CD14-positive monocyte (primary cell): ENCODE results near the gene RBP5. TPM values are rescaled to one million over a fixed set of nuclear protein-coding genes. Genes with fewer than 3 reads are reported as not detected.

Experiments used
- DNase-seq, 3 donors: peaks; one replicate each; pipeline ENCODE4 v3.0.0-alpha.2; 2011 to 2022
- H2AFZ ChIP-seq: 2 replicates; pipeline ENCODE4 v1.6.0; 2012; ENCODE audit warnings: mild to moderate bottlenecking, low read depth, low read length, inconsistent platforms; ENCODE audit not compliant: insufficient read depth, poor library complexity, severe bottlenecking
- H3K27ac ChIP-seq, 2 donors: 1 replicate in 1 of 2; 2 replicates in 1 of 2; pipeline ENCODE4 v1.5.1; 2012 to 2013; ENCODE audit warnings: low read length in 2 of 2, control low read depth in 1 of 2, inconsistent platforms in 1 of 2, low read depth in 1 of 2, mild to moderate bottlenecking in 1 of 2
- H3K27me3 ChIP-seq, 2 donors: one replicate each; pipeline versions ENCODE4 v1.6.0 to v1.6.1; 2011 to 2013; ENCODE audit warnings: low read length in 2 of 2; ENCODE audit not compliant: control insufficient read depth in 2 of 2, insufficient read depth in 2 of 2
- H3K36me3 ChIP-seq, 2 donors: replicated peaks in 1 of 2; 1 replicate in 1 of 2; 2 replicates in 1 of 2; pipeline versions ENCODE4 v1.5.1 to v1.6.1; 2012 to 2013; ENCODE audit warnings: low read length in 2 of 2, control low read depth in 1 of 2, inconsistent platforms in 1 of 2, mild to moderate bottlenecking in 1 of 2; ENCODE audit not compliant: insufficient read depth in 2 of 2, control insufficient read depth in 1 of 2
- H3K4me1 ChIP-seq, 2 donors: 1 replicate in 1 of 2; 2 replicates in 1 of 2; pipeline versions ENCODE4 v1.5.1 to v1.6.1; 2012 to 2013; ENCODE audit warnings: low read length in 2 of 2, control low read depth in 1 of 2, inconsistent platforms in 1 of 2, mild to moderate bottlenecking in 1 of 2, moderate library complexity in 1 of 2; ENCODE audit not compliant: insufficient read depth in 2 of 2, control insufficient read depth in 1 of 2
- H3K4me2 ChIP-seq: replicated peaks from 2 replicates; pipeline ENCODE3; 2012; ENCODE audit warnings: low read length, moderate library complexity, mild to moderate bottlenecking; ENCODE audit not compliant: poor library complexity, severe bottlenecking; ENCODE audit errors: extremely low read depth
- H3K4me3 ChIP-seq, 3 experiments: fragments of 200-600 bp in 1 of 3; sonication (generic) in 1 of 3; replicated peaks in 1 of 3; 1 replicate in 2 of 3; 2 replicates in 1 of 3; pipeline ENCODE4 v1.5.1; 2011 to 2013; ENCODE audit warnings: low read length in 3 of 3, mild to moderate bottlenecking in 3 of 3, control low read depth in 2 of 3, low read depth in 2 of 3, inconsistent platforms in 1 of 3, moderate library complexity in 1 of 3
- H3K79me2 ChIP-seq: 2 replicates; pipeline ENCODE4 v1.6.0; 2012; ENCODE audit warnings: mild to moderate bottlenecking, control low read depth, inconsistent platforms, low read length, moderate library complexity; ENCODE audit not compliant: insufficient read depth
- H3K9ac ChIP-seq: 2 replicates; pipeline ENCODE4 v1.6.0; 2017; ENCODE audit warnings: low read length, mild to moderate bottlenecking; ENCODE audit not compliant: insufficient read depth, poor library complexity, severe bottlenecking
- H3K9me3 ChIP-seq, 2 donors: replicated peaks in 1 of 2; 1 replicate in 1 of 2; 2 replicates in 1 of 2; pipeline versions ENCODE4 v1.5.1 to v1.6.1; 2012 to 2013; ENCODE audit warnings: low read length in 2 of 2, control low read depth in 1 of 2; ENCODE audit not compliant: control insufficient read depth in 1 of 2, insufficient read depth in 1 of 2
- H4K20me1 ChIP-seq: 2 replicates; pipeline ENCODE4 v1.6.0; 2012; ENCODE audit warnings: mild to moderate bottlenecking, low read length, control low read depth, moderate library complexity; ENCODE audit not compliant: insufficient read depth
- H3K27ac Mint-ChIP-seq, 7 donors: one replicate each; pipeline ENCODE4 v1.8.0; 2020; ENCODE audit warnings: mild to moderate bottlenecking in 7 of 7, mixed read lengths in 7 of 7, moderate library complexity in 6 of 7, inconsistent platforms in 2 of 7
- H3K27me3 Mint-ChIP-seq, 3 donors: one replicate each; pipeline ENCODE4 v1.8.0; 2021 to 2022; ENCODE audit warnings: low read depth in 3 of 3, mild to moderate bottlenecking in 3 of 3, mixed read lengths in 3 of 3, moderate library complexity in 3 of 3, inconsistent platforms in 1 of 3
- H3K36me3 Mint-ChIP-seq, 2 donors: one replicate each; pipeline ENCODE4 v1.8.0; 2020; ENCODE audit warnings: mixed read lengths in 2 of 2, inconsistent platforms in 1 of 2, mild to moderate bottlenecking in 1 of 2
- H3K4me1 Mint-ChIP-seq: one replicate; pipeline ENCODE4 v1.8.0; 2020; ENCODE audit warnings: mild to moderate bottlenecking, mixed read lengths
- H3K4me3 Mint-ChIP-seq, 2 donors: one replicate each; pipeline ENCODE4 v1.8.0; 2020; ENCODE audit warnings: mild to moderate bottlenecking in 2 of 2, mixed read lengths in 2 of 2, moderate library complexity in 1 of 2
- H3K9me3 Mint-ChIP-seq, 7 donors: one replicate each; pipeline ENCODE4 v1.8.0; 2020 to 2022; ENCODE audit warnings: mixed read lengths in 7 of 7, mild to moderate bottlenecking in 6 of 7, moderate library complexity in 6 of 7, inconsistent platforms in 2 of 7
- CTCF ChIP-seq: fragments of 200-600 bp; IDR thresholded peaks from one replicate; pipeline ENCODE4 v1.8.0; 2022; ENCODE audit warnings: antibody characterized with exemption, mild to moderate bottlenecking
- WGBS: methylation state at CpG from one replicate; pipeline ENCODE4 v1.1.5; 2013; ENCODE audit warnings: missing lambda C conversion rate; ENCODE audit not compliant: insufficient coverage; 5-methylcytosine and 5-hydroxymethylcytosine counted together
- intact Hi-C, 2 donors: fragments of 100-400 bp; cut with micrococcal nuclease; formaldehyde crosslinking; loops; one replicate each; pipeline versions ENCODE4 v1.15.0 to v1.15.1; 2023
- polyA plus RNA-seq, 3 donors: library from polyadenylated mRNA; depleted of rRNA in 1 of 3; unstranded in 2 of 3; stranded (reverse) in 1 of 3; fragments of 300-500 nt in 2 of 3; fragments of >200 nt in 1 of 3; fragmentation: Illumina TruSeq in 2 of 3; gene quantifications; 1 replicate in 2 of 3; 2 replicates in 1 of 3; pipeline ENCODE4 v1.2.3, GENCODE V29; 2012 to 2021

RBP5 gene
- polyA plus RNA-seq, 3 donors, result not detected

GRCh38 chr12:7176595-7176994 lies 47.9 kb upstream of the RBP5 start:
- WGBS, result no CpG with 5 or more reads among the region's 2 CpGs
- Histone ChIP-seq H3K27ac (no peak overlapping the region), H3K4me3 (no peak overlapping the region), H3K27me3 (peaks cover 0 to 9% of the 10 kb centered on the region in 2 donors), H2AFZ (no peak overlapping the region), H3K36me3 (no peaks in the 10 kb centered on the region), H3K4me2 (no peak overlapping the region), H3K79me2 (no peaks in the 10 kb centered on the region), H3K9me3 (peaks cover 5% of the 10 kb centered on the region in 2 donors), H3K9ac (no peak overlapping the region), H4K20me1 (no peaks in the 10 kb centered on the region), H3K4me1 (no peaks in the 10 kb centered on the region)
- no peak overlapping the region for H3K27ac Mint-ChIP-seq
- H3K9me3 Mint-ChIP-seq, result peaks cover 7 to 23% (median 19%) of the 10 kb centered on the region in 7 donors
- no peaks in the 10 kb centered on the region for H3K36me3 Mint-ChIP-seq
- peaks cover 3 to 12% (median 6%) of the 10 kb centered on the region in 3 donors for H3K27me3 Mint-ChIP-seq
- TF ChIP-seq CTCF, result no peak
- no peak for DNase-seq
- H3K4me3 Mint-ChIP-seq, result no peak overlapping the region
- no peaks in the 10 kb centered on the region for H3K4me1 Mint-ChIP-seq
- intact Hi-C loops, result no loop called here

GRCh38 chr12:7175493-7175892 lies 46.8 kb upstream of the RBP5 start:
- intact Hi-C loops, result no loop called here
- no peak overlapping the region for H3K4me3 ChIP-seq
- H3K27ac ChIP-seq, result no peak overlapping the region
- H3K79me2 ChIP-seq, result no peaks in the 10 kb centered on the region
- H3K4me1 Mint-ChIP-seq, result no peaks in the 10 kb centered on the region
- H3K27me3 Mint-ChIP-seq, result peaks cover 3 to 12% (median 6%) of the 10 kb centered on the region in 3 donors
- H3K4me2 ChIP-seq, result no peak overlapping the region
- H3K4me3 Mint-ChIP-seq, result no peak overlapping the region
- peaks cover 11 to 12% of the 10 kb centered on the region in 2 donors for H3K9me3 ChIP-seq
- H2AFZ ChIP-seq, result no peak overlapping the region
- peaks cover 9 to 33% (median 18%) of the 10 kb centered on the region in 7 donors for H3K9me3 Mint-ChIP-seq
- DNase-seq, result no peak
- H3K36me3 ChIP-seq, result no peaks in the 10 kb centered on the region
- H3K27ac Mint-ChIP-seq, result no peak overlapping the region
- H3K27me3 ChIP-seq, result peaks cover 0 to 9% of the 10 kb centered on the region in 2 donors
- H3K9ac ChIP-seq, result no peak overlapping the region
- H3K4me1 ChIP-seq, result no peaks in the 10 kb centered on the region
- no peaks in the 10 kb centered on the region for H3K36me3 Mint-ChIP-seq
- TF ChIP-seq CTCF, result no peak
- no peaks in the 10 kb centered on the region for H4K20me1 ChIP-seq
